ENCODE measurements around the gene ITGB3.

The ITGB3 gene

DNA sequence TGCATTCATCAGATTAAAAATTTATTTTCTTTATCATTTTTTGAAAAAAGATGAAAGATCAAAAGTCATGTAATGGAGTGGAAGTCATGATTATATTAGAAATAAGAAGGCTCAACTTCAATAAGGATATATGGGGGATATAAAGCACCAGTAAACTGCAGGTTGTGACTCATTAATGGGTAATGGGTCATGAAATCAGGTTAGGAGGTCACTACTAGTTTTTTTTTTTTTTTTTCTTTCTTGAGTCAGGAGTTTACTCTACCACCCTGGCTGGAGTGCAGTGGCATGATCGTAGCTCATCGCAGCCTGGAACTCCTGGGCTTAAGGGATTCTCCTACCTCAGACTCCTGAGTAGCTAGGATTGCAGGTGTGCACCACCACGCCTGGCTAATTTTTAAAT lies 84.4 kb downstream of the ITGB3 start:
- DNase-seq (ENCODE audit: low spot score) = no peak

- DNase-seq (ENCODE audit: low spot score) = no peak
These were observed 99.2 kb downstream of the ITGB3 start for GRCh38 chr17:47352848-47353247.

DNA sequence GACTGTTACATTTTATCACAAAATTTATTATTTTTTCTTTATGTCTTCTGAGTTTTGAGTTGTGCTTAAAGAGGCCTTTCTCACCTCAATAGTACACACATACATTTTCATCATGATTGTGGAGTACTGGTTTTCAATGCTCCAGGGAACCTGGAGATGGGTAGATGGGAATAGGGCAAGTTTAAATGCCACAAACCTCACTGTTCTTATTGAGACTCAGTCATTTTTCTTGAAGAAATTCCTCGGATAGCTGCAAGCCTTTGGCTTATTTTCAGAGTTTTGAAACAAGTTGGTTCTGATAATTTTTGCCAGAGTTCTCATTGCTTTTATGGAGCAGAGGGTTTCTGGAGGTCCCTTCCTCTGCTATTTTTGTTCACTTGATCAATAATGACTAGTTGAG lies 105.0 kb downstream of the ITGB3 start:
- DNase-seq (ENCODE audit: low spot score) = no peak

Data from pons (tissue), 1 donor.